Common myeloid progenitor, CD34-positive (primary cell): ENCODE results near the gene ACKR2.

Source experiments
- CTCF ChIA-PET: fragments of 350-600 bp; sonication (Branson Sonifier 250); formaldehyde crosslinking; loops from one replicate; lab custom pipeline; 2021; ENCODE audit warnings: antibody characterized with exemption; lab: Charles Lee
- POLR2A ChIA-PET: fragments of 350-600 bp; sonication (Branson Sonifier 250); formaldehyde crosslinking; loops from one replicate; lab custom pipeline; 2021; ENCODE audit warnings: antibody characterized with exemption; lab: Charles Lee
- DNase-seq, 3 donors: peaks; one replicate each; pipeline versions ENCODE4 v3.0.0 to v3.0.0-alpha.2; 2013
- H3K27ac ChIP-seq, 2 experiments: 1 replicate in 1 of 2; 2 replicates in 1 of 2; pipeline ENCODE4 v1.7.0; 2013; ENCODE audit warnings: inconsistent platforms in 2 of 2, low read length in 2 of 2, mild to moderate bottlenecking in 2 of 2, low read depth in 1 of 2, moderate library complexity in 1 of 2; ENCODE audit not compliant: severe bottlenecking in 2 of 2, insufficient read depth in 1 of 2, poor library complexity in 1 of 2
- H3K27me3 ChIP-seq, 5 experiments: replicated peaks in 2 of 5; 1 replicate in 3 of 5; 2 replicates in 2 of 5; pipeline versions ENCODE4 v1.6.1 to v1.7.0; 2013; ENCODE audit warnings: low read length in 4 of 5, mild to moderate bottlenecking in 2 of 5, moderate library complexity in 2 of 5, inconsistent platforms in 1 of 5; ENCODE audit not compliant: insufficient read depth in 5 of 5, control insufficient read depth in 4 of 5
- H3K36me3 ChIP-seq, 4 experiments: 1 replicate in 2 of 4; 2 replicates in 2 of 4; pipeline versions ENCODE4 v1.6.1 to v1.7.0; 2013; ENCODE audit warnings: low read length in 3 of 4, control low read depth in 1 of 4, mild to moderate bottlenecking in 1 of 4; ENCODE audit not compliant: control insufficient read depth in 4 of 4, insufficient read depth in 4 of 4
- H3K4me1 ChIP-seq, 4 experiments: 1 replicate in 3 of 4; 2 replicates in 1 of 4; pipeline versions ENCODE4 v1.6.1 to v1.7.1; 2013; ENCODE audit warnings: low read length in 3 of 4, mild to moderate bottlenecking in 3 of 4, control low read depth in 1 of 4, inconsistent platforms in 1 of 4, moderate library complexity in 1 of 4; ENCODE audit not compliant: control insufficient read depth in 4 of 4, insufficient read depth in 4 of 4; ENCODE audit errors: control extremely low read depth in 1 of 4
- H3K4me3 ChIP-seq, 7 experiments: 1 replicate in 4 of 7; 2 replicates in 3 of 7; pipeline versions ENCODE4 v1.5.1 to v1.7.0; 2013; ENCODE audit warnings: mild to moderate bottlenecking in 7 of 7, low read length in 6 of 7, moderate library complexity in 6 of 7, inconsistent platforms in 2 of 7, low read depth in 2 of 7, control low read depth in 1 of 7; ENCODE audit not compliant: insufficient read depth in 4 of 7, control insufficient read depth in 1 of 7; ENCODE audit errors: extremely low read depth in 1 of 7
- H3K9me3 ChIP-seq, 5 experiments: 1 replicate in 4 of 5; 2 replicates in 1 of 5; pipeline versions ENCODE4 v1.6.1 to v1.7.1; 2013; ENCODE audit warnings: low read length in 4 of 5, mild to moderate bottlenecking in 2 of 5, inconsistent platforms in 1 of 5, low read depth in 1 of 5, moderate library complexity in 1 of 5; ENCODE audit not compliant: control insufficient read depth in 4 of 5, insufficient read depth in 2 of 5; ENCODE audit errors: control extremely low read depth in 1 of 5
- WGBS: methylation state at CpG from one replicate; pipeline ENCODE4 v1.1.5; 2013; ENCODE audit not compliant: insufficient coverage; 5-methylcytosine and 5-hydroxymethylcytosine counted together

The ACKR2 gene

GRCh38 chr3:42900226-42901072 is 91.2 kb downstream of the ACKR2 start:
- peaks cover 0 to 2% (median under 1%) of the 10 kb centered on the region in 4 experiments for H3K4me1 ChIP-seq
- no peak for DNase-seq
- peaks cover 0 to 3% (median 0%) of the 10 kb centered on the region in 5 experiments for H3K27me3 ChIP-seq
- ChIA-PET POLR2A (no interaction called here), CTCF (interaction anchor here (0.7 kb wide), 1 partner anchor 21 kb away, joined by 3 read pairs; no protein-coding TSS in a partner anchor)
- no peaks in the 10 kb centered on the region for H3K36me3 ChIP-seq
- 97% methylated on average over 6 of the region's 8 CpGs for WGBS
- no peak overlapping the region for H3K27ac ChIP-seq
- H3K9me3 ChIP-seq, result peaks cover 0 to 13% (median 4%) of the 10 kb centered on the region in 5 experiments
- H3K4me3 ChIP-seq, result no peak overlapping the region

- 70% methylated on average over 2 of the region's 3 CpGs for WGBS
- Histone ChIP-seq H3K36me3 (no peaks in the 10 kb centered on the region), H3K4me3 (no peak overlapping the region), H3K4me1 (peaks cover 0 to 5% (median 2%) of the 10 kb centered on the region in 4 experiments), H3K27ac (no peak overlapping the region), H3K27me3 (peaks cover 0 to 3% (median 0%) of the 10 kb centered on the region in 5 experiments), H3K9me3 (peaks cover 0 to 13% (median 4%) of the 10 kb centered on the region in 5 experiments)
- DNase-seq, result no peak
- ChIA-PET POLR2A (no interaction called here), CTCF (interaction anchor here (0.7 kb wide), 1 partner anchor 22 kb away, joined by 3 read pairs; no protein-coding TSS in a partner anchor)
Measured at GRCh38 chr3:42901073-42901415, 91.8 kb downstream of the ACKR2 start.

- no peak overlapping the region for H3K4me3 ChIP-seq
- WGBS, result 80% methylated on average over 1 of the region's 2 CpGs
- ChIA-PET POLR2A (no interaction called here), CTCF (no interaction called here)
- peaks cover 0 to 16% (median 8%) of the 10 kb centered on the region in 4 experiments for H3K4me1 ChIP-seq
- no peak overlapping the region for H3K27ac ChIP-seq
- no peak for DNase-seq
- no peaks in the 10 kb centered on the region for H3K36me3 ChIP-seq
- peaks cover 0 to 17% (median 4%) of the 10 kb centered on the region in 5 experiments for H3K9me3 ChIP-seq
- peaks cover 0 to 10% (median 0%) of the 10 kb centered on the region in 5 experiments for H3K27me3 ChIP-seq
Measured at GRCh38 chr3:42902257-42902656, 93.0 kb downstream of the ACKR2 start.

GRCh38 chr3:42904076-42904475 is 94.8 kb downstream of the ACKR2 start:
- 93% methylated on average over 1 of the region's 1 CpG for WGBS

GRCh38 chr3:42905740-42906069 is 96.5 kb downstream of the ACKR2 start:
- H3K36me3 ChIP-seq, result peaks cover 0 to 28% (median 8%) of the 10 kb centered on the region in 4 experiments
- peaks cover 0 to 17% (median 8%) of the 10 kb centered on the region in 4 experiments for H3K4me1 ChIP-seq
- H3K4me3 ChIP-seq, result peak overlapping the region; percentile 32 to 87 (median 64)
- no peak for DNase-seq
- H3K9me3 ChIP-seq, result peaks cover 0 to 24% (median 10%) of the 10 kb centered on the region in 5 experiments
- H3K27me3 ChIP-seq, result peaks cover 0 to 10% (median 0%) of the 10 kb centered on the region in 5 experiments
- 4% methylated on average over 5 of the region's 12 CpGs for WGBS
- ChIA-PET CTCF (no interaction called here), POLR2A (no interaction called here)
- H3K27ac ChIP-seq, result peak overlapping the region in 1 of 2 experiments; percentile 47

More at GRCh38 chr3:42904076-42904475, 94.8 kb downstream of the ACKR2 start:
- peaks cover 0 to 10% (median 0%) of the 10 kb centered on the region in 5 experiments for H3K27me3 ChIP-seq
- H3K36me3 ChIP-seq, result peaks cover 0 to 14% (median 4%) of the 10 kb centered on the region in 4 experiments
- no peak overlapping the region for H3K4me3 ChIP-seq
- DNase-seq, result no peak
- ChIA-PET POLR2A (no interaction called here), CTCF (no interaction called here)
- H3K4me1 ChIP-seq, result peaks cover 0 to 17% (median 8%) of the 10 kb centered on the region in 4 experiments
- no peak overlapping the region for H3K27ac ChIP-seq
- peaks cover 0 to 17% (median 5%) of the 10 kb centered on the region in 5 experiments for H3K9me3 ChIP-seq

- Histone ChIP-seq H3K36me3 (peaks cover 0 to 33% (median 12%) of the 10 kb centered on the region in 4 experiments), H3K9me3 (peaks cover under 1 to 30% (median 14%) of the 10 kb centered on the region in 5 experiments), H3K27me3 (peaks cover 0 to 10% (median 0%) of the 10 kb centered on the region in 5 experiments), H3K4me3 (peak within 1 kb of the TSS; percentile 32 to 87 (median 64)), H3K4me1 (peaks cover 0 to 17% (median 8%) of the 10 kb centered on the region in 4 experiments), H3K27ac (peak within 1 kb of the TSS in 1 of 2 experiments; percentile 47)
- WGBS, result under 1% methylated on average over 44 of the region's 59 CpGs
- DNase-seq, result peak; percentile 49 to 67 (median 52)
- CTCF ChIA-PET, result no interaction called here
- POLR2A ChIA-PET, result no interaction called here
Measured at GRCh38 chr3:42906070-42906847, 97.0 kb downstream of the ACKR2 start, which contains the start of gene ZNF662. Gene ZNF662, plus strand, starts transcription at chr3:42906142. Its CDS starts 1,973 bp downstream, at chr3:42908115.
